ENCODE data around the gene SLC25A13.

SLC25A13 gene

DNA sequence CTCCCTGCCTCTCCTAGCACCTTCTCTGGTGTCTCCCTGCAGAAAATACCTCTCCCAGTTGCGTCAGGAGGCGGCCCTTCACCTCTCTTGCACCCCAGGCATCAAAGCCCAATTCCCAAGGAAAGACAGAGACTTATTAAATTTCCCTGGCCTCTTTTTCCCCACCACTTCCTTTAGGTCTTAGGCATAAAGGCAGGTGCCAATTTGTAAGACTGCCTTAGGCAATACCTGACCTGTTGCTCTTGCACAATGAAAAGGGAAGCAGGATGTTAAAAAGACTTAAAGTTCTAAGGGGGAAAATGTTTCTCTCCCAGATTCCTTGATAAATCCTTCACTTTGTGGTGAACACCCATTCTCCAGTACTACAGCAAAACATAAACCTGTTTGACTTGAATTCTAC is 186.7 kb downstream of the SLC25A13 start:
- POLR2A ChIA-PET = no interaction called here
- TF ChIP-seq, protein P1, sequence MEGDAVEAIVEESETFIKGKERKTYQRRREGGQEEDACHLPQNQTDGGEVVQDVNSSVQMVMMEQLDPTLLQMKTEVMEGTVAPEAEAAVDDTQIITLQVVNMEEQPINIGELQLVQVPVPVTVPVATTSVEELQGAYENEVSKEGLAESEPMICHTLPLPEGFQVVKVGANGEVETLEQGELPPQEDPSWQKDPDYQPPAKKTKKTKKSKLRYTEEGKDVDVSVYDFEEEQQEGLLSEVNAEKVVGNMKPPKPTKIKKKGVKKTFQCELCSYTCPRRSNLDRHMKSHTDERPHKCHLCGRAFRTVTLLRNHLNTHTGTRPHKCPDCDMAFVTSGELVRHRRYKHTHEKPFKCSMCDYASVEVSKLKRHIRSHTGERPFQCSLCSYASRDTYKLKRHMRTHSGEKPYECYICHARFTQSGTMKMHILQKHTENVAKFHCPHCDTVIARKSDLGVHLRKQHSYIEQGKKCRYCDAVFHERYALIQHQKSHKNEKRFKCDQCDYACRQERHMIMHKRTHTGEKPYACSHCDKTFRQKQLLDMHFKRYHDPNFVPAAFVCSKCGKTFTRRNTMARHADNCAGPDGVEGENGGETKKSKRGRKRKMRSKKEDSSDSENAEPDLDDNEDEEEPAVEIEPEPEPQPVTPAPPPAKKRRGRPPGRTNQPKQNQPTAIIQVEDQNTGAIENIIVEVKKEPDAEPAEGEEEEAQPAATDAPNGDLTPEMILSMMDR (IDR thresholded peaks at IDR 0.05; ENCODE audit: insufficient read depth, low read length, missing control alignments) = no peak
- CTCF ChIA-PET = no interaction called here
- H3K4me3 ChIP-seq (ENCODE audit: low read depth, low read length) = no peak overlapping the region
- no peak for DNase-seq (ENCODE audit: low read depth, low spot score)

DNA sequence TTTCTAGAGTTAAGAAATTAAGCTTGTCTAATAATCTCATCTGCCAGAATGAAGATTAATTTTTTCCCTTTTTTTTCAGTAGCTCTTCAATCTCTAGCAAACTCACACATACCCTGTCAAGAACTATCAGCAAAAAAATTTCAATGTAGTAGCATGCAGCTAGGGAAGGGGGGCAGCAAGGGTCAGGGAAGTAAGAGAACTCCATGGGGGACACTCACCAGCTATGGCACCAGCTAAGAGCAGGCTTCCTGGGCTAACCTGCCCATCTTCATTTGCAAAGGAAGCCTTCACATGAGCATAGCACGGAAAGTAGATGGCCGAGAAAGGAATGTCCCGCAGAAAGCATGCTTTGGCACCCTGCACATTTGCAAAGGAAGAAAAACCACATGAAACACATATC is 190.4 kb downstream of the SLC25A13 start:
- TF ChIP-seq, protein P1 (IDR thresholded peaks at IDR 0.05; ENCODE audit: insufficient read depth, low read length, missing control alignments) = no peak
- POLR2A ChIA-PET = no interaction called here
- CTCF ChIA-PET = interaction anchor here (1.0 kb wide), 1 partner anchor 56 kb away, joined by 3 read pairs; no protein-coding TSS in a partner anchor
- H3K4me3 ChIP-seq (ENCODE audit: low read depth, low read length) = no peak overlapping the region
- DNase-seq (ENCODE audit: low read depth, low spot score) = no peak

DNA sequence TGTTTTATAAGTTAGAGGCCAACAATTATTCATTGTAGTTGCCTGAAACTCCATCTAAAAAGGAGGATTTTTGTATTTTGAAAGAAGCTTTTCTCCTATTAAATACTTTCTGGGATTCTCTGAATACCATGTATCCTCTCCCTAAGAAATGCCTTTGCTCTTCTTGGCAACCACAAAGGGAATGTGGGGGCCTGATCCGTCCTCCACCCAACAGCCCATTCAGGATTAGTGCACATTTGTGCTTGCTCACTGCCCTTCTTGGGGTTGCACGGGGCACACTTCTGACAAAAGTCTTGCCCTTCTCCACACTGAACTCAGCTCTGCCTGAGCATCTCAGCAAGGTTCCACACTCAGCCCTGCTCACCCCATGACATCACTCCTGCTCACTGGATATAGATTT is 194.2 kb downstream of the SLC25A13 start:
- ChIA-PET CTCF (no interaction called here), POLR2A (no interaction called here)
- no peak for DNase-seq (ENCODE audit: low read depth, low spot score)
- no peak overlapping the region for H3K4me3 ChIP-seq (ENCODE audit: low read depth, low read length)
- TF ChIP-seq, protein P1 (IDR thresholded peaks at IDR 0.05; ENCODE audit: insufficient read depth, low read length, missing control alignments) = no peak

DNA sequence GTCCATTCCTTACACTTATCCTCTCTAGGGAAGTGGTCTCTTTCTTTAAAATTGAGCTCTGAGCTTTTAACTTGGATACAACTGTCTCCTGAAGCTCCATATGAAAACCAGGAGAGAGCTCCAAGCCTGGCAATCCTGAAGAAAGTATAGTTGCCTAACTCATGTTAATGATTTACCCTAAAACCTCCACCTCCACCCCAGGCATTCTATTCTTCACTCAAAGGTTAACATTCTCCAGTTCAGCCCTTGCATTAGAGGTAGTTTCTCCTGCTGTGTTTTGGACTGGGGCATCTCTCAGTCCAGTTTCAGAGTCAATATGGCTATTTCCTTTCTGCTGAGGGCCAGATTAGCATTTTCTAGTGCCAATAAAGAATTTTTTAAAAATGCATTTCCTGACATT is 195.5 kb downstream of the SLC25A13 start:
- ChIA-PET POLR2A (no interaction called here), CTCF (interaction anchor here (1.4 kb wide), 1 partner anchor 10 kb away, joined by 3 read pairs; no protein-coding TSS in a partner anchor)
- no peak for DNase-seq (ENCODE audit: low read depth, low spot score)
- TF ChIP-seq, protein P1 (IDR thresholded peaks at IDR 0.05; ENCODE audit: insufficient read depth, low read length, missing control alignments) = no peak
- no peak overlapping the region for H3K4me3 ChIP-seq (ENCODE audit: low read depth, low read length)

DNA sequence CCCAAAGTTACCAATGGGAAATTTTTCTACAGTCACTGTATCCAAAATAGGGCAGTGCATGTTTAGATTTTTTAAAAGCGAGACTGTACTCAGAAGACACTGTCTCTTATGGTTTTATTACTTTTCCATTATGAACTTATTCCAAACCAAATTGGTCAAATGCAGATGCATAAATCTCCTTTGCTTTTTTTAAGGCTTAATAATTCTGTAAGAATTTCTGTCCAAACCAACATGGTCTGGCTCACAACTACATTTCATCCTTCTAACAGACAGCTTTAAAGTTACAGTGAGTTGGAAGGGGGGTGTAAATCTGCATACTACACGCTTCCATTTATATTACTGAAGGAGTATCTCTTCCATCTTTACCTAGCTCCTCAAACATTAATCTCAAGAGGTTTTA is 199.2 kb downstream of the SLC25A13 start:
- POLR2A ChIA-PET = no interaction called here
- no peak overlapping the region for H3K4me3 ChIP-seq (ENCODE audit: low read depth, low read length)
- TF ChIP-seq, protein P1 (IDR thresholded peaks at IDR 0.05; ENCODE audit: insufficient read depth, low read length, missing control alignments) = no peak
- CTCF ChIA-PET = no interaction called here
- no peak for DNase-seq (ENCODE audit: low read depth, low spot score)

DNA sequence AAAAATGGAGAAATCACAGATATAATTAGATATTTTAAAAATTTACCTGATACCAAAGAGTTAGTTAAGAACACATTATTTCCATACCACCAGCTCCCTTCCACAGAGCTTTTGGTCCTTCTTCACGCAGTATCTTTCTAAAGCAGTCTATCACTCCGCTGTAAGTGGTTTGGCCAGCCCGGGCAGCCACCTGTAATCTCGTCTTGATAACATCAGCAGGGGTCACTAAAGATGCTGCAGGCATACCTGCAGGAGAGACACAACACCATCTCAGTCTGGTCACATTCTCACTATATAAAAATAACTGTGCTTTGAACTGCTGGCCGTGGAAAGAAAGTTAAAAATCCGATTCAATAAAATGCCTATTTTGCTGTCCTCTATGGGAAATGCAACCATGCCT is 200.1 kb downstream of the SLC25A13 start:
- ChIA-PET POLR2A (no interaction called here), CTCF (no interaction called here)
- H3K4me3 ChIP-seq (ENCODE audit: low read depth, low read length) = no peak overlapping the region
- TF ChIP-seq, protein P1 (IDR thresholded peaks at IDR 0.05; ENCODE audit: insufficient read depth, low read length, missing control alignments) = no peak
- no peak for DNase-seq (ENCODE audit: low read depth, low spot score)
